ENCODE data around the gene LPIN1.

LPIN1 gene

GRCh38 chr2:11786191-11786590, 39.8 kb downstream of the LPIN1 start:
- no peak for DNase-seq

DNA sequence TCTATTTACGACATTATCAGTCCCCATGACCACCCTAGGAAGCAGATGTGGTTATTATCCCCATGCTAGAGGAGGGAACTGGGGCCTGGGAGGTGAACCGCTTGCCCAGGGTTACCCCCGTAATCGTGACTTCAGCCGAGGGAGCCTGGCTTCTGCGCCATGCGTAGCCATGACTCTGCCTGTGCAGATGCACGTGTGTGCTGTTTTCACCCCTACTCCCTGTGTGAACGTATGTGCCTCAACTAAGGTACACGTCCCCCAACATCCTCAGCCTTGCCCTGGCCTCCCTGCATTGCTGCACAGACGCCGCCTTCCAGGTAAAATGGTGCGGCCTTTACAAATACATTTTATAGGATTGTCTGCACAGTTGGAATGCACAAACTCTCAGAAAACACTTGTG, 40.2 kb downstream of the LPIN1 start:
- DNase-seq = no peak

- DNase-seq = no peak
Observed at GRCh38 chr2:11787991-11788390, 41.6 kb downstream of the LPIN1 start.

- no peak for DNase-seq
Observed at GRCh38 chr2:11788461-11789124, 42.2 kb downstream of the LPIN1 start.

DNA sequence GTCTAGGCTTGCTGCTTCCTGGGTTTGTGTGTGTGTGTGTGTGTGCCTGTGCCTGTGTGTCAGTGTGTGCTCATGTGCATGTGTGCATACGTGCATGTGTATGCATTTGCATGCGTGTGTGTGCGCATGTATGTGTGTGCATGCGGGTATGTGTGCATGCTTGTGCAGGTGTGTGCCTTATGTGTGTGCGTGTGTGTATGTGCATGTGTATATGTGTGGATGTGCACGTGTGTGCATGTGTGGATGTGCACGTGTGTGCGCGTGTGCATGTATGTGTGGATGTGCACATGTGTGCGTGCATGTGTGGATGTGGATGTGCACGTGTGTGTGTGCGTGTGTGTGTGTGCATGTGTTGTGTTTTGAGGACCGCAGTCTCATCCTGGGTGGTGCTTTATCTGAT, 42.8 kb downstream of the LPIN1 start:
- DNase-seq = no peak

GRCh38 chr2:11790228-11790627, 43.8 kb downstream of the LPIN1 start:
- DNase-seq = no peak

- no peak for DNase-seq
Observed at GRCh38 chr2:11795590-11795989, 49.2 kb downstream of the LPIN1 start.

DNA sequence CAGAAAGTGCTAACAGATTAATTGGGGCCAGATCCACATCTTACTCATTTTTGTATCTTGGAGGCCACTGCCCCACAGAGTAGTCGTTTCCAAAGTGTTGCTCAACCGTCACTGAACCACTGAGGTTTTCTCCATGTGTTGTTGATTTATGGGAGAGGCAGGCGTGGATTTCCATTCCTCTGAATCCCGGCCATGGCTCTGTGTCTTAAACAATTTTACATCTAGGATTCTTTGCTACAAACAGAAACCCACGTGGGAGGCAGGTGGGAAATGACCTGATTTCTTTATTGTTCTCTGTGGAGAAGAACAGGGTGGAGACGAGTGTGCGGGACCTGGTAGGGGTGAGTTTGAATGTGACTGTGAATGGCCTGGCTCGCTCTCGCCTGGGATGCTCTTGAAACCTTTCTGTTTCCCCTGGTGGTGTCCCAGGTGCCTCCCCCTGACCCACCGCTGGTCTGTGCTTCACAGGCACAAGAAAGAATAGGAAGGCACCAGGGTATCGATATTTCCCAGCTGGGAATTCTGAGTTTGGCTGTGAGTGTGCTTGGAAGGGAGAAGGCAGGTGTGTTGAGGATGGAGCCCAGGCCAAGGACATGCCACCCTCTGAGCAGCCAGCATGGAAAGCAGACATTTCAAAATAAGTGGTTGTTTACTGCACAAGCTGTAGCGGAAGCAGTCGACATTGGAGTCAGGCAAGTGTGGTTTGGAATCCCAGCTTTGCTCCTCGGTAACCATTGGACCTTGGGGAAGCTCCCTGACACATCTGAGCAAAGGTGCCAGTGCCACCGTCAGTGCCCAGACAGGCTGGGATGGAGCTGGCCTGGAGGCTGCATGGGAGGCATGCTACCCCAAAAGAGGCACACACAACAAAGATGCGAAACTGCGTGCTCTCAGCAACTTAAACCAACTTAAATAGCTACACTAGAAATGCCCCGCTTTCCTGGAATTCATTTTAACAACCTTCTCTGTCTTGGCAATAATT, 50.0 kb downstream of the LPIN1 start:
- DNase-seq = no peak

GRCh38 chr2:11797846-11798245, 51.4 kb downstream of the LPIN1 start:
- DNase-seq = no peak

DNA sequence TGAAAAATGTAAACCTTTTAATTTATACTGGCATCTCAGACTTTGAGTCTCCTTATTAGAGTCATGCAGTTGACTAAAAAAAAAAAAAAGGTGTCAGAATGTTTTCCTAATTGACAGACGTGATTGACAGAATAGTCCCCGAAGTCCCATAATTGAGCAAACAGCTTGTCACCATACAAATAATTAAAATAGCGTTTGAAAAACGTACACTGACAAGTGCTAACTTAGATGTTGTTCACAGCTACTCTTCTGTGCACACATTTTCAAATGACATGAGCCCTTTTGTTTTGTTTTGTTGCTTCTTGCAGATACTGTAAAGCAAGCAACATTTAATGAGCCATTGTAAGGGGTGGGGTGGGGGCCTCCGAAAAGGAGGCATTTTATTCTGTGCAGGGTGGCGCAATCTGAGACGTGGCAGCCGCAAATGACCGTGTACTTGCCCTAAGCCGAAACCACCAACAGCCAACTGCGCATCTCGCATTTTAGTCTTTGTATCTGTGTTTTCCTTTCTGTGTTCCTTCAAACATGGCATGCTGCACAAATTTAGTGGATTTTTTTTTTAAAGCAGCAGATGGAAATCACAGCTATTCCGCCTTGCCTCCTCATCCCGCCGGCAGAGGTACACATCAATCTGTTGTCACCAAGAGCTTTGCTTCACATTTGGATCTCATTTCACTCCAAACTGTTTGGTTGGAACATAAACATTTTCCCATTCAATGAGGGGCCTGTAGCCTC, 52.4 kb downstream of the LPIN1 start:
- no peak for DNase-seq

GRCh38 chr2:11799826-11800225, 53.4 kb downstream of the LPIN1 start:
- DNase-seq = no peak

GRCh38 chr2:11802782-11803191, 56.4 kb downstream of the LPIN1 start:
- DNase-seq = no peak

GRCh38 chr2:11805024-11805423, 58.6 kb downstream of the LPIN1 start:
- DNase-seq = no peak

- DNase-seq = no peak
Observed at GRCh38 chr2:11805920-11806319, 59.5 kb downstream of the LPIN1 start.

- no peak for DNase-seq
Observed at GRCh38 chr2:11807156-11808015, 61.0 kb downstream of the LPIN1 start.

GRCh38 chr2:11808016-11808400, 61.6 kb downstream of the LPIN1 start:
- DNase-seq = no peak

GRCh38 chr2:11809586-11810236, 63.3 kb downstream of the LPIN1 start:
- DNase-seq = no peak

GRCh38 chr2:11810237-11810977, 64.0 kb downstream of the LPIN1 start:
- DNase-seq = no peak

DNA sequence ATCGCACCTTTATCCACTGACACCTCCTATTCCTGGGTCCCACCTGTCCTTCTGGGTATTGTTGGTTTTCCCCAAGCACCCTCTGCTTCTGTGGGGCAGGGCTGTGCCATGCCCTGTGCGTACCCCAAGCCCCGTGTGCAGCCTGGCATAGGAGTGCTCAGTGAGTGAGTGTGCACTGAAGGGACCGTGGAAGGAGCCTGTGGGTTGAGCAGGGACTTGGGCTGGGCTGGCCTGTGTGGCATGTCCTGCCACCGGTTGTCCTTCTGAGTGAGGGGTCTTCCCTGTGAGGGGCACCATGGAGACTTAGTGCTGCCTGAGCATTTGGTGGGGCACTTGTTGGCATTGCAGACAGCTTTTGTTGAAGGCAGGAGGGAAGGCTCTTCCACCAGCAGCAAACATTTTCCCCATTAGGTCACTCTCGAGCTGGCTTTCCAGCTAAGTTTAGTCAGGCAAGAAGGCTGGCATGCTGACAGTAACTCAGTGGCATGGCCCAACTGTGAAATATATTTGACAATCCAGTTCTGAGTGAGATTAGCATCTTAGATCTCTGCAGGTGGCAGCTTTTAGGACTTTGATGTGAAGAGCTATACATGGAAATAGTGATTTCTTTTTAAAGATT, 64.7 kb downstream of the LPIN1 start:
- DNase-seq = no peak

GRCh38 chr2:11812466-11813248, 66.2 kb downstream of the LPIN1 start:
- no peak for DNase-seq

Data from right hindlimb (tissue), 1 donor.